TTC549 (cell line): ENCODE results near the gene RBMS3.
"Not testable (repeated sequence)": the region's sequence is repeated elsewhere in the genome, so short reads cannot be mapped to it uniquely, and the experiment has no call there.

ENCODE experiments used
- FAIRE-seq: peaks from 2 replicates; lab custom pipeline; 2012; peaks lifted over from hg19 to GRCh38; lab: Jason Lieb, UNC

The RBMS3 gene

DNA sequence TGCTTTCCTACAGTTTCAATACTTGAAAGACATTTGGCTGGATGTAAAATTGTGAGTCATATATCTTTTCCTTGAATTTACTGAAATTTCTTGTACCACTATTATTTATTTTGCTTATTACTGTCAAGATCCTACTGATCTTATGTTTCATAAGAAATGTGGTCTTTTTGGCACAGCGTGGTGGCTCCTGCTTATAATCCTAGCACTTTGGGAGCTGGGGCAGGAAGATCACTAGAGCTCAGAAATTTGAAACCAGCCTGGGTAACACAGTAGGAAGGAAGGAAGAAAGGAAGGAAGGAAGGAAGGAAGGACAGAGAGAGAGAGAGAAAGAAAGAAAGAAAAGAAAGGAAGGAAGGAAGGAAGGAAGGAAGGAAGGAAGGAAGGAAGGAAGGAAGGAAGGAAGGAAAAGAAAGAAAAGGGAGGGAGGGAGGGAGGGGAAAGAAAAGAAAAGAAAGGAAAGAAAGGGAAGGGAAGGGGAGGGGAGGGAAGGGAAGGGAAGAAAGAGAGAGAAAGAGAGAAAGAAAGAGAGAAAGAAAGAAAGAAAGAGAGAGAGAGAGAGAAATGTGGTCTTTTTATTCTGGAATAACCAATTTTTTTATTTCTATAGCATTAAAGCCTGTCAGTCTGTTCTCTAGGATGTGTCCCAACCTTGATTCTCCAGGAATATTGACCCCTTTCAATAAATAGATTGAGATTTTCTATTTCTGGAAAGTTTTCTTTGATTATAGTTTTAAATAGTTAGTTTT, 753.5 kb downstream of the RBMS3 start:
- no peak for FAIRE-seq

DNA sequence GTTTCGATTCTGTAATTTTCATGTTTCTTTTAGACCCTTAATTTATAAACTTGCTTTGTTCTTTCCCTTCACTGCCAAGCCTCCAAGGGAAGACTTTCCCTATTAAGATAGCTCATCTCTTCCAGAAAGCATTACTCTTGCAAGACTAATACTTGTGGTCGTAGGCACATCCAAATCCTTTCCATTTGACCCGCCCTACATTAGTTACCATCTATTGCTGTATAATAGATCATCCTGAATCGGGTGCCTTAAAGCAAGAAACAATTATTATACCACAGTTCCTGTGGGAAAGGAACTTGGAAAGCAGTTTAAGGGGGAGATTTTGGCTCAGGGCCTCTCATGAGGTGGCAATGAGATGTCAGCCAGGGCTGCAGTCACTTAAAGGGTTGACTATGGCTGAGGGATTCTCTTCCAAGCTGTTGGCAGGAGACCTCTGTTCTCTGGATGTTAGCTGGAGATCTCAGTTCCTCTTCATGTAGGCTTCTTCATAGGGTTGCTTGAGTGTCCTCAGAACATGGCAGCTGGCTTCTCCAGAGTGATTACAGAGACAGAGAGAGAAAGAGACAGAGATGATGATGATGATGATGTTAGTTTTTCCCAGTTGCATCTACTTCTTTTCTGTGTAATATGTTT, 755.2 kb downstream of the RBMS3 start:
- FAIRE-seq, result no peak

DNA sequence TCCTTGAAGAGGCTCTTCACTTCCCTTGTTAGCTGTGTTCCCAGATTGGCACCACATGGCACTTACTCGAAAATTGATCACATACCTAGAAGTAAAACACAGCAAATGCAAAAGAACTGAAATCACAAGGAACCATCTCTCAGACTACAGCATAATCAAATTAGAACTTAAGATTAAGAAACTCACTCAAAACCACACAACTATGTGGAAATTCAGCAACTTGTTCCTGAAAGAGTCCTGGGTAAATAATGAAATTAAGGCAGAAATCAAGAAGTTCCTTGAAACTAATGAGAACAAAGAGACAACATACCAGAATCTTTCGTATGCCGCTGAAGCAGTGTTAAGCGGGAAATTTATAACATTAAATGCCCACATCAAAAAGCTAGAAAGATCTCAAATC, 759.3 kb downstream of the RBMS3 start:
- no peak for FAIRE-seq

DNA sequence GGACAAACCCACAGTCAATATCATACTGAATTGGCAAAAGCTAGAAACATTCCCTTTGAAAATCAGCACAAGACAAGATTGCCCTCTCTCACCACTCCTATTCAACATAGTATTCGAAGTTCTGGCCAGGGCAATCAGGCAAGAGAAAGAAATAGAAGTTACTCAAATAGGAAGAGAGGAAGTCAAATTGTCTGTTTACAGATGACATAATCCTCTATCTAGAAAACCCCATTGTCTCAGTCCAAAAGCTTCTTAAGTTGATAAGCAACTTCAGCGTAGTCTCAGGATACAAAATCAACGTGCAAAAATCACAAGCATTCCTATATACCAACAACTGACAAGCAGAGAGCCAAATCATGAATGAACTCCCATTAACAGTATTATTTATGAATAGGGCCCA, 760.6 kb downstream of the RBMS3 start:
- FAIRE-seq, result peak; percentile 99

DNA sequence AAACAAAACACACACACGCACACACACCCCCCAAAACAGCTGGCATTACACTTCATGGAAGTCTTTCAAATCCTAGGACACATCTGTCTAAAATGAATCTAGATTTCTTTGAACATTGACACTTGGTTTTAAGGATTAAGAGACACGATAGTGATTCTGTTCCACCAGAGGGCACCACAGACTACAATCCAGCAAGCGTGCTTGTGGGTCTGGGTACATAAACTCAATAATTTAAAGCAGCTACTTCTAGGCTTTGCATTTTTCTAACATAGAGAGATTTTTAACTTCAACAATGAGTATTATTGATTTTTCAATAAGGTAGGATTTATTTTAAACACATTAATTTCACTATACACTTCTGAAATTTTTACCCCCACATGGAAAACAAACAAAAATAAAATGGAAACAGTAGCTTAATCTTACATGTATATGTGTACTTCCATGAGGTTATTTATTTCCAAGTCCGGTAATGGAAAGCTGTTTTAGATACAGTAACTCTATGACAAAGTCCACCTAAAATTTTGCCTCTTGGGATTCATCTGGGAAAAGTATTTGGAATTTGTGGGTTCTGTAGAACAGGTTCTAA, 761.5 kb downstream of the RBMS3 start:
- no peak for FAIRE-seq

DNA sequence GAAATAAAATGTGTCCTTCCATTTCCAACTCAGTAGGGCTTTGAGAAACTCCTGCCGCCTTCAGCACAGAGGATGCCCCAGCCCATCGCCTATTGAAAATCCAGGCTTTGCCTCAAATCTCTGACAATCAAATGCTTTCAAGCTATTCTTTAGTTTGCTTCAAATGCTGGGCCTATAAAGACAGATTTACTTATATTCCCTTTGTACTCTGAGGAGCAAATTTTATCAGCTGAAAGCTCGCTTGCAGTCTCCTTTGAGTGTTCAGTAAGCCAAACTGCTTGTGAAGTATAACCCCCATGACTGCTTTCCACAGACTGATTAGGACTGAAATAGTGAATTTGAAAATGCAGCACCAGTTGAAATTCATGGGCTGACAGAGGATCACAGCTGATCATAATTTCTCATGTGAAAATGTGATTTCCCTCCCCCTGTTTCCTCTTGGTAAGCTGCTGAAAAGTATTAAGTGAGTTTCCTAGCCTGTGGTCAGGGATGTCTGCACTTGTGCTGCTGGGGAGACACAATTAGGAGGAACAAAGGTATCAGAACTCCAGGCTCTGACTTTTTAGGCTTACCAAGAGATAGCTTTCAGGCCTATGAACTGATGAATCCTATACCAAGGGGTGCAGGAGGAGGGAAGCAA, 762.2 kb downstream of the RBMS3 start:
- no peak for FAIRE-seq

DNA sequence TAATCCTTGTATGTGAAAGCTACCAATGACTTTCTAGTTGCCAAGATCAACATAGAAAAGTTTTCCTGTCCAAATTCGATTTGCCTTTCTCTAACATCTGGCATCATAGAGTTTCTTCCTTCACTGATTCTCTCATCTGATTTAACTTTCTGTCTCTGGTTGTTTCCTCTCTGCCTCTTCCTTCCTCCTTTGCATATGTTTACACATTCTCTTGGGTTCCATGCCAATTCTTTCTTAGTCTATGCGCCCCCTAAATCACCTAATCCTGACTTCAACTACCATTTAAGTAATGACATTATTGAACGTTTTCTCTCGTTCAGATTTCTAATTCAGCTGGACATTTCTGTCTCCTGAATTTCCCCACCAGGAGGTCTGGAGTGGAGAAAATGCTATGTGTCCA, 763.6 kb downstream of the RBMS3 start:
- FAIRE-seq, result no peak

DNA sequence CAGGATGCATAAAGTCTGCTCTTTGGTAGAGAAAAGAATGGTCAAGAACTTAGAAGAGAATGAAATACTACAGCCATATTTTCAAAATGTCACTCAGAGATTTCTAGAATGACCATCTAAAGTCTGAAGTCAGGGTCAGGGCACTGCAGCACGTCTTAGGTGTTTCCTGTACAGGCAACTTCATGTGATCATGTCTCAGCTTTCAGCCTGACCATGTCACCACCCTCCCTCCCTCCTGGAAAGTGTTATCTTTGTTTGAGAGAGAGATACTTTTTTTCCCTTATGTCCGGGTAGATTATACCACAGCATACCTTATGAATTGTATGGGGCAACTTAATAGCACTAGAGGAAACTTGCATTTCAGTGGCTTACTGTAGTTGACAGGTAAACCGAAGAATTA, 767.6 kb downstream of the RBMS3 start:
- no peak for FAIRE-seq

DNA sequence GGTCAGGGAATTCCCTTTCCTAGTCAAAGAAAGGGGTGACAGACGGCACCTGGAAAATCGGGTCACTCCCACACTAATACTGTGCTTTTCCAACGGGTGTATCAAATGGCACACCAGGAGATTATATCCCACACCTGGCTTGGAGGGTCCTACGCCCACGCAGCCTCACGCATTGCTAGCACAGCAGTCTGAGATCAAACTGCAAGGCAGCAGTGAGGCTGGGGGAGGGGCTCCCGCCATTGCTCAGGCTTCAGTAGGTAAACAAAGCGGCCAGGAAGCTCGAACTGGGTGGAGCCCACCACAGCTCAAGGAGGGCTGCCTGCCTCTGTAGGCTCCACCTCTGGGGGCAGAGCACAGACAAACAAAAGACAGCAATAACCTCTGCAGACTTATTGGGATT, 769.2 kb downstream of the RBMS3 start:
- not testable (repeated sequence) for FAIRE-seq

DNA sequence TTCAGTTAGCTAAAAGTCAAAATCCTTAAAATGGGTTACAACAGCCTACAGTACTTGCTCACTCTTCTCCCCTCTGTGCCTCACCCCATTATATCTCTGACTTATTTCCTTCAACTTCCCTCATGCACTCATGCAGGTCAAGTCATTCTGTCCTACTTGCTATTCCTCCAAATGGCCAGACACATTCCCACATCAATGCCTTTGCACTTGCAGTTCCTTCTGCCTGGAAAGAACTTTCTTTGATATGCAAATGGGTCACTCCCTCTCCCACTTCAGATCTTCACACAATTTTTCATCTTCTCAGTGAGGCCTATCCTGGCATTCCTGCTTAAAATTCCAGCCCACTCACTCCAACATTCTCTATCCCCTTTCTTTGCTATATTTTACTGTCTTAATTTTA, 778.4 kb downstream of the RBMS3 start:
- FAIRE-seq, result no peak
